H1 (cell line): ENCODE data around the gene PDK1. TPM values are rescaled to one million over a fixed set of nuclear protein-coding genes. Genes with fewer than 3 reads are reported as not detected.

ENCODE experiments used
- CTCF ChIA-PET: fragments of 300-600 bp; sonication (Branson Sonifier 250); formaldehyde crosslinking; loops from one replicate; lab custom pipeline; 2021; ENCODE audit not compliant: partially characterized antibody; lab: Charles Lee
- POLR2A ChIA-PET: fragments of 300-600 bp; sonication (Branson Sonifier 250); formaldehyde crosslinking; loops from one replicate; lab custom pipeline; 2021; ENCODE audit warnings: inconsistent platforms; ENCODE audit not compliant: partially characterized antibody; lab: Charles Lee
- DNase-seq, 2 experiments: peaks; one replicate each; pipeline versions ENCODE4 v3.0.0 to v3.0.0-alpha.2; 2010 to 2022; ENCODE audit warnings: low spot score in 2 of 2, low read depth in 1 of 2, mixed read lengths in 1 of 2
- FAIRE-seq: peaks from 2 replicates; lab custom pipeline; 2011; peaks lifted over from hg19 to GRCh38; lab: Jason Lieb, UNC
- H2AFZ ChIP-seq: 2 replicates; pipeline ENCODE4 v1.8.1; 2012; ENCODE audit warnings: low read length, inconsistent platforms
- H2AK5ac ChIP-seq: 2 replicates; pipeline ENCODE4 v1.6.1; 2013; ENCODE audit warnings: low read depth, low read length
- H2BK120ac ChIP-seq: replicated peaks from 2 replicates; pipeline ENCODE3; 2013; ENCODE audit warnings: low read depth, low read length, inconsistent platforms
- H2BK12ac ChIP-seq: 2 replicates; pipeline ENCODE4 v1.6.1; 2013; ENCODE audit warnings: low read depth, low read length
- H2BK15ac ChIP-seq: 2 replicates; pipeline ENCODE4 v1.6.1; 2013; ENCODE audit warnings: low read length
- H2BK20ac ChIP-seq: 2 replicates; pipeline ENCODE4 v1.6.1; 2013; ENCODE audit warnings: low read length
- H2BK5ac ChIP-seq: 2 replicates; pipeline ENCODE4 v1.6.1; 2013; ENCODE audit warnings: low read depth, low read length
- H3K14ac ChIP-seq: 2 replicates; pipeline ENCODE4 v1.6.1; 2013; ENCODE audit warnings: inconsistent platforms; ENCODE audit not compliant: insufficient read length
- H3K18ac ChIP-seq: 2 replicates; pipeline ENCODE4 v1.6.1; 2013; ENCODE audit warnings: low read length; ENCODE audit errors: extremely low read depth
- H3K23ac ChIP-seq: 2 replicates; pipeline ENCODE4 v1.6.1; 2013; ENCODE audit warnings: inconsistent platforms; ENCODE audit not compliant: insufficient read length
- H3K23me2 ChIP-seq: 2 replicates; pipeline ENCODE4 v1.6.1; 2013; ENCODE audit warnings: low read depth, low read length
- H3K27ac ChIP-seq: 2 replicates; pipeline ENCODE4 v1.6.1; 2011; ENCODE audit warnings: low read depth, low read length, inconsistent platforms
- H3K27me3 ChIP-seq, 4 experiments: replicated peaks in 1 of 4; 1 replicate in 1 of 4; 2 replicates in 3 of 4; pipeline versions ENCODE4 v1.6.1 to v1.8.1; 2011 to 2013; ENCODE audit warnings: low read length in 3 of 4, mild to moderate bottlenecking in 3 of 4, inconsistent platforms in 2 of 4, mixed read lengths in 2 of 4, moderate library complexity in 1 of 4; ENCODE audit not compliant: control insufficient read depth in 3 of 4, insufficient read depth in 3 of 4; ENCODE audit errors: extremely low read depth in 1 of 4
- H3K36me3 ChIP-seq, 4 experiments: 2 replicates each; pipeline versions ENCODE4 v1.6.1 to v1.8.1; 2011 to 2013; ENCODE audit warnings: mild to moderate bottlenecking in 4 of 4, low read length in 3 of 4, moderate library complexity in 2 of 4, control low read depth in 1 of 4, inconsistent platforms in 1 of 4; ENCODE audit not compliant: insufficient read depth in 4 of 4, control insufficient read depth in 2 of 4
- H3K4ac ChIP-seq: replicated peaks from 2 replicates; pipeline ENCODE3; 2013; ENCODE audit warnings: low read length, low read depth, mixed read lengths, inconsistent platforms; ENCODE audit not compliant: insufficient read length
- H3K4me1 ChIP-seq, 4 experiments: replicated peaks in 1 of 4; 1 replicate in 1 of 4; 2 replicates in 3 of 4; pipeline versions ENCODE4 v1.6.1 to v1.8.1; 2011 to 2013; ENCODE audit warnings: low read length in 3 of 4, inconsistent platforms in 2 of 4, mixed read lengths in 1 of 4; ENCODE audit not compliant: insufficient read depth in 4 of 4, control insufficient read depth in 3 of 4
- H3K4me2 ChIP-seq, 2 experiments: 2 replicates each; pipeline versions ENCODE4 v1.6.1 to v1.8.1; 2011 to 2013; ENCODE audit warnings: low read depth in 2 of 2, low read length in 2 of 2, control low read depth in 1 of 2, inconsistent platforms in 1 of 2, mild to moderate bottlenecking in 1 of 2; ENCODE audit not compliant: insufficient read depth in 1 of 2
- H3K4me3 ChIP-seq, 4 experiments: fragments of 200-600, 300-600 bp in 1 of 4; sonication (generic), shearing (Covaris generic), sonication (Bioruptor Twin) in 1 of 4; 2 replicates each; pipeline versions ENCODE4 v1.5.1 to v1.8.1; 2011 to 2016; ENCODE audit warnings: low read length in 4 of 4, low read depth in 3 of 4, control low read depth in 2 of 4, inconsistent platforms in 2 of 4, mild to moderate bottlenecking in 2 of 4, mixed read lengths in 1 of 4, moderate library complexity in 1 of 4; ENCODE audit not compliant: insufficient read depth in 2 of 4; ENCODE audit errors: extremely low read depth in 1 of 4
- H3K56ac ChIP-seq: replicated peaks from 2 replicates; pipeline ENCODE3; 2013; ENCODE audit warnings: low read depth, mild to moderate bottlenecking, mixed read lengths, low read length, inconsistent platforms; ENCODE audit not compliant: insufficient read length
- H3K79me1 ChIP-seq: 2 replicates; pipeline ENCODE4 v1.6.1; 2013; ENCODE audit warnings: low read depth, low read length, control low read depth
- H3K79me2 ChIP-seq, 2 experiments: 2 replicates each; pipeline versions ENCODE4 v1.6.1 to v1.8.1; 2012 to 2013; ENCODE audit warnings: low read length in 2 of 2, mild to moderate bottlenecking in 2 of 2, inconsistent platforms in 1 of 2; ENCODE audit not compliant: insufficient read depth in 2 of 2, control insufficient read depth in 1 of 2
- H3K9ac ChIP-seq, 4 experiments: replicated peaks in 1 of 4; 1 replicate in 1 of 4; 2 replicates in 3 of 4; pipeline versions ENCODE4 v1.6.1 to v1.8.1; 2011 to 2013; ENCODE audit warnings: low read depth in 3 of 4, low read length in 3 of 4, control low read depth in 2 of 4, mild to moderate bottlenecking in 2 of 4, moderate library complexity in 2 of 4, inconsistent platforms in 1 of 4; ENCODE audit errors: extremely low read depth in 1 of 4
- H3K9me3 ChIP-seq, 2 experiments: 2 replicates each; pipeline versions ENCODE4 v1.6.1 to v1.8.1; 2012 to 2013; ENCODE audit warnings: mild to moderate bottlenecking in 2 of 2, moderate library complexity in 2 of 2, control low read depth in 1 of 2, inconsistent platforms in 1 of 2, low read depth in 1 of 2, low read length in 1 of 2, mixed read lengths in 1 of 2; ENCODE audit not compliant: insufficient read depth in 2 of 2
- H4K20me1 ChIP-seq, 2 experiments: replicated peaks in 1 of 2; 2 replicates each; pipeline versions ENCODE3 to v1.8.1; 2011 to 2013; ENCODE audit warnings: inconsistent platforms in 2 of 2, low read length in 2 of 2, mild to moderate bottlenecking in 1 of 2; ENCODE audit not compliant: insufficient read depth in 2 of 2, control insufficient read depth in 1 of 2
- H4K5ac ChIP-seq: 2 replicates; pipeline ENCODE4 v1.6.1; 2013; ENCODE audit warnings: low read length, low read depth, mixed read lengths, inconsistent platforms; ENCODE audit not compliant: insufficient read length
- H4K8ac ChIP-seq: 2 replicates; pipeline ENCODE4 v1.8.0; 2013; ENCODE audit warnings: mild to moderate bottlenecking, moderate library complexity, low read length, inconsistent platforms; ENCODE audit not compliant: insufficient read depth; ENCODE audit errors: extremely low read depth
- H4K91ac ChIP-seq: replicated peaks from 2 replicates; pipeline ENCODE3; 2013; ENCODE audit warnings: low read length, mixed read lengths, inconsistent platforms; ENCODE audit not compliant: insufficient read length
- ASH2L ChIP-seq: fragments of 200-600, 300-600 bp; sonication (generic); IDR thresholded peaks from one replicate; pipeline ENCODE4 v1.7.1; 2017; ENCODE audit warnings: low read length
- ATF3 ChIP-seq: IDR thresholded peaks from 2 replicates; pipeline ENCODE4 v1.6.1; 2011; ENCODE audit warnings: low read depth, mild to moderate bottlenecking, low read length; ENCODE audit not compliant: insufficient read depth
- CHD2 ChIP-seq: IDR thresholded peaks from 2 replicates; pipeline ENCODE4 v1.6.1; 2012; ENCODE audit warnings: low read length, improper control_type of control experiment
- EP300 ChIP-seq, 2 experiments: IDR thresholded peaks; 1 replicate in 1 of 2; 2 replicates in 1 of 2; pipeline ENCODE4 v1.6.1; 2011 to 2012; ENCODE audit warnings: low read depth in 2 of 2, low read length in 2 of 2, mild to moderate bottlenecking in 2 of 2, borderline replicate concordance in 1 of 2, inconsistent platforms in 1 of 2, moderate library complexity in 1 of 2
- GTF2F1 ChIP-seq: IDR thresholded peaks from 2 replicates; pipeline ENCODE4 v1.6.1; 2012; ENCODE audit warnings: low read depth, low read length, improper control_type of control experiment, borderline replicate concordance
- KDM1A ChIP-seq: fragments of 200-600, 300-600 bp; sonication (generic); IDR thresholded peaks from 2 replicates; pipeline ENCODE4 v1.7.1; 2016; ENCODE audit warnings: mild to moderate bottlenecking, low read length, borderline replicate concordance
- KDM5A ChIP-seq: fragments of 200-600 bp; IDR thresholded peaks from 2 replicates; pipeline ENCODE4 v1.7.1; 2012; ENCODE audit warnings: mild to moderate bottlenecking, low read length, inconsistent platforms, mixed read lengths
- RNF2 ChIP-seq: fragments of 200-900, 300-1000 bp; sonication (generic); IDR thresholded peaks from 2 replicates; pipeline ENCODE4 v1.7.1; 2016; ENCODE audit warnings: borderline replicate concordance, low read depth, mild to moderate bottlenecking, antibody characterized with exemption, low read length; ENCODE audit not compliant: poor library complexity, severe bottlenecking; ENCODE audit errors: missing control alignments
- TAF7 ChIP-seq: optimal IDR thresholded peaks from 2 replicates; pipeline ENCODE3; 2011; ENCODE audit warnings: low read depth, mild to moderate bottlenecking, inconsistent platforms, low read length, moderate library complexity, borderline replicate concordance
- YY1 ChIP-seq: IDR thresholded peaks from 2 replicates; pipeline ENCODE4 v1.6.1; 2011; ENCODE audit warnings: low read depth, mild to moderate bottlenecking, low read length
- WGBS, 2 experiments: shearing (Covaris generic) in 1 of 2; methylation state at CpG; one replicate each; pipeline versions ENCODE4 v1.1.6 to v1.1.7; 2013 to 2015; ENCODE audit warnings: low lambda C conversion rate in 2 of 2, mixed read lengths in 2 of 2, inconsistent platforms in 1 of 2, low coverage in 1 of 2, missing lambda C conversion rate in 1 of 2; ENCODE audit not compliant: insufficient replicate concordance in 2 of 2, insufficient coverage in 1 of 2, insufficient read length in 1 of 2; ENCODE audit errors: extremely low coverage in 1 of 2, missing lambda C conversion rate in 1 of 2; 5-methylcytosine and 5-hydroxymethylcytosine counted together
- polyA plus RNA-seq, 7 experiments: library from polyadenylated mRNA; depleted of rRNA in 3 of 7; stranded (reverse) in 5 of 7; unstranded in 2 of 7; fragments of >200 nt in 5 of 7; fragments of 200-250 nt in 2 of 7; gene quantifications; 1 replicate in 5 of 7; 2 replicates in 1 of 7; 4 replicates in 1 of 7; pipeline versions ENCODE4 v1.2.1 to v1.2.3, GENCODE V29; 2011 to 2013; ENCODE audit warnings: missing spikeins in 2 of 7, mixed read lengths in 2 of 7
- total RNA-seq: library from RNA; stranded (reverse); fragmentation: NEBNext Ultra II Directional; extraction: Animal tissue kit (Norgen Biotek cat#: 25700); gene quantifications from 2 replicates; pipeline ENCODE4 v1.2.1, GENCODE V29; 2021

The PDK1 gene
- total and polyA plus RNA-seq, 2 of the 8 experiments (the other 6 are each of a cell fraction or from before 2014, with no cell fraction given): 18.2 to 21.9 TPM

- H3K79me2 ChIP-seq: no peaks in the 10 kb centered on the region
- H3K23me2 ChIP-seq: no peaks in the 10 kb centered on the region
- H2BK5ac ChIP-seq: no peak overlapping the region
- 94% methylated on average over 5 of the region's 5 CpGs; no CpG with 5 or more reads in 1 of the 2 experiments for WGBS, 2 experiments
- peaks cover 0 to 29% (median 8%) of the 10 kb centered on the region in 4 experiments; a peak in 4 of 8 replicates for H3K36me3 ChIP-seq
- H2BK120ac ChIP-seq: no peak overlapping the region
- H3K18ac ChIP-seq: no peak overlapping the region
- H2AK5ac ChIP-seq: no peak overlapping the region
- ChIA-PET CTCF (no interaction called here), POLR2A (interaction anchor here (1.8 kb wide), 1 partner anchor 9 kb away, joined by 4 read pairs; no protein-coding TSS in a partner anchor)
- FAIRE-seq (no peak), DNase-seq (no peak)
- no peaks in the 10 kb centered on the region for H3K79me1 ChIP-seq
- H2AFZ ChIP-seq: no peak overlapping the region
- H4K91ac ChIP-seq: no peak overlapping the region
- H3K23ac ChIP-seq: no peak overlapping the region
- H3K9me3 ChIP-seq: peaks cover 28 to 31% of the 10 kb centered on the region in 2 experiments
- H3K4me2 ChIP-seq: no peak overlapping the region
- H4K20me1 ChIP-seq: no peaks in the 10 kb centered on the region
- no peak overlapping the region for H3K4me3 ChIP-seq
- H4K8ac ChIP-seq: no peak overlapping the region
- H3K56ac ChIP-seq: no peak overlapping the region
- H3K9ac ChIP-seq: no peak overlapping the region
- H4K5ac ChIP-seq: no peak overlapping the region
- H2BK12ac ChIP-seq: no peak overlapping the region
- no peak overlapping the region for H3K14ac ChIP-seq
- no peak overlapping the region for H2BK20ac ChIP-seq
- no peak overlapping the region for H3K27ac ChIP-seq
- no peak overlapping the region for H2BK15ac ChIP-seq
- no peaks in the 10 kb centered on the region for H3K4me1 ChIP-seq
- no peak overlapping the region for H3K4ac ChIP-seq
- H3K27me3 ChIP-seq: no peaks in the 10 kb centered on the region
- TF ChIP-seq TAF7: no peak
- no peak for TF ChIP-seq ASH2L
- no peak for TF ChIP-seq EP300 (IDR thresholded peaks at IDR 0.05; ENCODE audit: borderline replicate concordance in 1 of 2, low read depth in 2 of 2, low read length in 2 of 2)
- no peak for TF ChIP-seq YY1
- TF ChIP-seq KDM1A: no peak
- no peak for TF ChIP-seq RNF2
- no peak for TF ChIP-seq ATF3
- no peak for TF ChIP-seq KDM5A
- no peak for TF ChIP-seq GTF2F1
- no peak for TF ChIP-seq CHD2
These were observed 45.3 kb upstream of the PDK1 start for GRCh38 chr2:172510548-172510947.
